ENCODE measurements around the gene RPS10. TPM values are rescaled to one million over a fixed set of nuclear protein-coding genes. Genes with fewer than 3 reads are reported as not detected.

The RPS10 gene
- total RNA-seq, 6 experiments from 2014 or later: 355 to 727 (median 398) TPM

DNA sequence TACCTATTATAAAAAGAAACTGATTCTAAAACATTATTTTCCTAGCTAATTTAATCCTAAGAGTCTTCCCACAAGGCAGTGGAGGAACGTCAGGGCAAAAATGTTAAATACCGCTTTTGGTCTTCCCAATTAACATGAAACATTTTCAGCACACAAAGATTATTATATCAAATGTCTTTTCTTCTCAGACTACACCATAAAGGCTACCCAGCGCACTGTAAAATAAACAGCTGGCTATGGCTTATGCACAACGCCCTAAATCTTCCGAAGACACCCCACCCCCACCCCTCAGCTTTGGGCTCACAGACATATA is 34.4 kb downstream of the RPS10 start:
- DNase-seq (no peak), ATAC-seq (no peak)
- peaks cover 0 to 27% (median 10%) of the 10 kb centered on the region in 4 donors for H3K4me1 ChIP-seq
- no peaks in the 10 kb centered on the region for H3K27me3 ChIP-seq
- WGBS (ENCODE audit: insufficient coverage, low coverage, low lambda C conversion rate, missing lambda C conversion rate): 1% methylated on average over 5 of the region's 5 CpGs
- intact Hi-C loops (cut with DNase I): no loop called here
- H3K36me3 ChIP-seq: no peaks in the 10 kb centered on the region
- TF ChIP-seq, protein P1, sequence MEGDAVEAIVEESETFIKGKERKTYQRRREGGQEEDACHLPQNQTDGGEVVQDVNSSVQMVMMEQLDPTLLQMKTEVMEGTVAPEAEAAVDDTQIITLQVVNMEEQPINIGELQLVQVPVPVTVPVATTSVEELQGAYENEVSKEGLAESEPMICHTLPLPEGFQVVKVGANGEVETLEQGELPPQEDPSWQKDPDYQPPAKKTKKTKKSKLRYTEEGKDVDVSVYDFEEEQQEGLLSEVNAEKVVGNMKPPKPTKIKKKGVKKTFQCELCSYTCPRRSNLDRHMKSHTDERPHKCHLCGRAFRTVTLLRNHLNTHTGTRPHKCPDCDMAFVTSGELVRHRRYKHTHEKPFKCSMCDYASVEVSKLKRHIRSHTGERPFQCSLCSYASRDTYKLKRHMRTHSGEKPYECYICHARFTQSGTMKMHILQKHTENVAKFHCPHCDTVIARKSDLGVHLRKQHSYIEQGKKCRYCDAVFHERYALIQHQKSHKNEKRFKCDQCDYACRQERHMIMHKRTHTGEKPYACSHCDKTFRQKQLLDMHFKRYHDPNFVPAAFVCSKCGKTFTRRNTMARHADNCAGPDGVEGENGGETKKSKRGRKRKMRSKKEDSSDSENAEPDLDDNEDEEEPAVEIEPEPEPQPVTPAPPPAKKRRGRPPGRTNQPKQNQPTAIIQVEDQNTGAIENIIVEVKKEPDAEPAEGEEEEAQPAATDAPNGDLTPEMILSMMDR (IDR thresholded peaks at IDR 0.05): no peak
- TF ChIP-seq POLR2A (IDR thresholded peaks at IDR 0.05): no peak
- H3K27ac ChIP-seq: peak overlapping the region; percentile 91 to 93 (median 92)
- no peaks in the 10 kb centered on the region for H3K9me3 ChIP-seq
- peak overlapping the region; percentile 73 to 88 (median 84) for H3K4me3 ChIP-seq

DNA sequence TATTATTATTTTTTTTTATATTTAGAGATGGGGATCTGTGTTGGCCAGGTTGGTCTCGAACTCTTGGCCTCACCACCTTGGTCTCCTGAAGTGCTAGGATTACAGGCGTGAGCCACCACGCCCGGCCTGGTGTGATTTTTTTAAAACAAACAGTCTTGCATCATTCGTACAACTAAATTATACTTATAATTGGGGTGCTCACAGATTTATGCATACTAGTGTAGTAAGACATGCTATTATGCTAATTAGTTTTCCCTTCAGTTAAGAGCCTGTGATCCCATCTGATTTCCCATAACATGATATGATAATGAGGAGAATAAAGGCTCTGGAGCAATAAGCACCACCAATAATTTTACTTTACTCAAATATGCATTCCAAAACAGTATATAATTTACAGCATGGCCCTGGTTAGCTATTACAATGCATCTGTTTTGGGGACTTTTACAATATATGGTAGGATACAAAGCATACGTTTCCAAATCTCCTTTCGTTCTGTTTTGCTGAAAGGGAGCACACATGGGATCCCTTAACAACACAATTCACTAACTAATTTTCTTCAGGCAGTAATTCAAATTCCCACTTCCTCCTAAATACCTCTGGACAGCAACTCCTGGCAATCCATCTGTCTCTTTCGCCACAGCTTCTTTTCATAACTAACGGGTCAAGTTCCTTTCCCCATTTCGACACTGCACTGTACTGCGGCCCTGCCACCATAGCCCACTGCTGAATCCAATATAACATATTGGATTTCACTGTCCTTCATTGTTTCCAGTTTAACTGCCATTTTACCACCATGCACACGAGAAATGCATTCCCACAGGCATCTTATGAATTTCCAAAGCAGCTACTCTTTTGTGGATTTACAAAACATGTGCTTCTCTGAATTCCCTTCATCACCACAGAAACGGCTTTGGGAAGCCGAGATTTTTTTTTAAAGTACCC is 35.1 kb downstream of the RPS10 start:
- DNase-seq (peak; percentile 54 to 79 (median 58)), ATAC-seq (peak; percentile 47 to 67 (median 52))

DNA sequence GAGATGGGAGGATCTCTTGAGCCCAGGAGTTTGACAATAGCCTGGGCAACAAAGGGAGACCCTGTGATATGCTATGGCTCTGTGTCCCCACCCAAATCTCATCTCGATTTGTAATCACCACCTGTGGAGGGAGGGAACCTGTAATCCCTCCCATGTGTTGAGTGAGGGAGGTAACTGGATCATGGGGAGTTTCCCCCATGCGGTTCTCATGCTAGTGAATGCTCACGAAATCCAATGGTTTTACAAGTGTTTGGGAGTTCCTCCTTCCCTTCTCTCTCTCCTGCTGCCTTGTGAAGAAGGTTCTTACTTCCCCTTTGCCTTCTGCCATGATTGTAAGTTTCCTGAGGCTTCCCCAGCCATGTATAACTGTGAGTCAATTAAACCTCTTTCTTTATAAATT is 36.8 kb downstream of the RPS10 start:
- DNase-seq (no peak), ATAC-seq (no peak)
- H3K27me3 ChIP-seq: no peaks in the 10 kb centered on the region
- no peaks in the 10 kb centered on the region for H3K36me3 ChIP-seq
- H3K27ac ChIP-seq: no peak overlapping the region
- no peaks in the 10 kb centered on the region for H3K9me3 ChIP-seq
- WGBS (ENCODE audit: insufficient coverage, low coverage, low lambda C conversion rate, missing lambda C conversion rate): 64% methylated on average over 3 of the region's 3 CpGs
- no peak for TF ChIP-seq POLR2A (IDR thresholded peaks at IDR 0.05)
- TF ChIP-seq, protein P1 (IDR thresholded peaks at IDR 0.05): no peak
- H3K4me3 ChIP-seq: no peak overlapping the region
- intact Hi-C loops (cut with DNase I): no loop called here
- peaks cover 0 to 44% (median 16%) of the 10 kb centered on the region in 4 donors for H3K4me1 ChIP-seq

More for the DNA sequence above, 35.1 kb downstream of the RPS10 start:
- intact Hi-C loops (cut with DNase I): no loop called here
- peak; percentile 30 for TF ChIP-seq POLR2A (IDR thresholded peaks at IDR 0.05)
- TF ChIP-seq, protein P1 (IDR thresholded peaks at IDR 0.05): no peak
- 18% methylated on average over 14 of the region's 14 CpGs for WGBS (ENCODE audit: insufficient coverage, low coverage, low lambda C conversion rate, missing lambda C conversion rate)
- Histone ChIP-seq H3K36me3 (no peaks in the 10 kb centered on the region), H3K27ac (peak overlapping the region; percentile 91 to 93 (median 92)), H3K27me3 (no peaks in the 10 kb centered on the region), H3K4me3 (peak overlapping the region; percentile 73 to 88 (median 84)), H3K4me1 (peaks cover 0 to 33% (median 13%) of the 10 kb centered on the region in 4 donors), H3K9me3 (no peaks in the 10 kb centered on the region)

DNA sequence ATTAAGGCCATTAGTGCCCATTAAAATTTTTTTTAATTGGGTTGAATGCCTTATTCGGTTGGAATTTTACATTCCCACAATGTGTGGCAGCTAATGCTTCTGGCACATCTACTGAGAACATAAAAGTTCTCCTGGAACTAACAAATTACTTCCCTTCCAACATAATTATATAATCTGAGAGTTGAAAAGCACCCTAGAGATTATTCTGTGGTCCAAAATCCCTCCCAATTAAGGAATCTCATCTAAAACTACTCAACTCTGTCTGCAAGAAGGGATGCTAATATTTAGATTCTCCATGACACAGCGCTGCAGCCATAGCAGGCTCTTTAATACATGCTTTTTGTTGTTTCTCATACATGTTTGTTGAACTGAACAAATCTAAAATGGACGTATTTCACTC is 37.4 kb downstream of the RPS10 start:
- TF ChIP-seq, protein P1 (IDR thresholded peaks at IDR 0.05): no peak
- no peak for TF ChIP-seq POLR2A (IDR thresholded peaks at IDR 0.05)
- Histone ChIP-seq H3K4me3 (no peak overlapping the region), H3K4me1 (peaks cover 0 to 47% (median 16%) of the 10 kb centered on the region in 4 donors), H3K36me3 (no peaks in the 10 kb centered on the region), H3K27ac (no peak overlapping the region), H3K9me3 (no peaks in the 10 kb centered on the region), H3K27me3 (no peaks in the 10 kb centered on the region)
- DNase-seq (no peak), ATAC-seq (no peak)
- intact Hi-C loops (cut with DNase I): no loop called here
- WGBS (ENCODE audit: insufficient coverage, low coverage, low lambda C conversion rate, missing lambda C conversion rate): 86% methylated on average over 3 of the region's 3 CpGs
